Germinal center (tissue), 1 donor: ENCODE data around the gene PCDHGB5.
A peak's percentile ranks its signal among the peaks of the same experiment; 100 is the strongest.
"Not testable (repeated sequence)": the region's sequence is repeated elsewhere in the genome, so short reads cannot be mapped to it uniquely, and the experiment has no call there.

ENCODE experiments used
- DNase-seq: peaks from one replicate; pipeline ENCODE4 v3.0.0; 2012; ENCODE audit warnings: mixed read lengths, low spot score

Gene PCDHGB5

DNA sequence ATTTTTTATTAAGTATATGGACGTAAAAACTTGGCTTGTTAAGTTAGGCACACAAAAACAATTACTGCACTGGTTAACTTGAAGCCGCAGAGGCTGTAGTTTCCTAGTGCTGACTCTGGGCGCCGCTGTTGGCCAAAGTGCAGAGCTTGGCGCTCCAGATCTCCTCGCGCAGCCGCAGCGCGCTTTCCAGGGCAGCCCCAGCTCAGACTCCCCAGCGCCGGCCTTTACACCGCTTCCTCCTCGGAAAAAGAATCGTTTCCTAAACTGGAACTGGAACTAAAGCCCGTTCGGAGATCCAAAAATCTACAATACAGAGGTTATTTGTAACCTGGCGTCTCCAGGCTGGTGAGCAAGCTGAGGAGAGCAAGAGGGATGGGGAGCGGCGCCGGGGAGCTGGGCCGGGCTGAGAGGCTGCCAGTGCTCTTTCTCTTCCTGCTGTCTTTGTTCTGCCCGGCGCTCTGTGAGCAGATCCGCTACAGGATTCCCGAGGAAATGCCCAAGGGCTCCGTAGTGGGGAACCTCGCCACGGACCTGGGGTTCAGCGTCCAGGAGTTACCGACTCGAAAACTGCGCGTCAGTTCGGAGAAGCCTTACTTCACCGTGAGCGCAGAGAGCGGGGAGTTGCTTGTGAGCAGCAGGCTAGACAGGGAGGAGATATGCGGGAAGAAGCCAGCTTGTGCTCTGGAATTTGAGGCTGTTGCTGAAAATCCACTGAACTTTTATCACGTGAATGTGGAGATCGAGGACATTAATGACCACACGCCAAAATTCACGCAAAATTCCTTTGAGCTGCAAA lies at the start of gene PCDHGB5:
PCDHGB5 (plus strand) TSS at position 192 of the 796 bp plus-strand sequence; CDS start at position 373, 181 bp downstream.
- DNase-seq: peak; percentile 50

- peak; percentile 74 for DNase-seq
These were observed 47.7 kb upstream of the PCDHGB5 start, which contains the start of gene PCDHGB1 for GRCh38 chr5:141349917-141350619. Gene PCDHGB1 (plus strand): TSS chr5:141350099. CDS start chr5:141350261, 162 bp downstream.

- no peak for DNase-seq
These were observed 46.2 kb upstream of the PCDHGB5 start for GRCh38 chr5:141351591-141351990.

GRCh38 chr5:141354900-141355469 lies 42.8 kb upstream of the PCDHGB5 start, which contains the start of gene PCDHGA4:
Gene PCDHGA4 (plus strand): TSS chr5:141355021. CDS start chr5:141355108, 87 bp downstream.
- no peak for DNase-seq

- DNase-seq: no peak
These were observed 42.1 kb upstream of the PCDHGB5 start for GRCh38 chr5:141355641-141356040.

DNA sequence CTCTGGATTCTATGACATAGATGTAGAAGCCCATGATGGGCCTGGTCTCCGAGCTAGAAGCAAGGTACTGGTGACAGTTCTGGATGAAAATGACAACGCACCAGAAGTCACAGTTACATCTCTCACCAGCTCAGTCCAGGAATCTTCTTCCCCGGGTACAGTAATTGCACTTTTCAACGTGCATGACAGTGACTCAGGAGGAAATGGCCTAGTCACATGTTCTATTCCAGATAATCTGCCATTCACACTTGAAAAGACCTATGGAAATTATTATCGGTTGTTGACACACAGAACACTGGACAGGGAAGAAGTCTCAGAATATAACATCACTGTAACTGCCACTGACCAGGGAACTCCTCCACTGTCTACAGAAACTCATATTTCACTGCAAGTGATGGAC lies 41.6 kb upstream of the PCDHGB5 start:
- DNase-seq: no peak

DNA sequence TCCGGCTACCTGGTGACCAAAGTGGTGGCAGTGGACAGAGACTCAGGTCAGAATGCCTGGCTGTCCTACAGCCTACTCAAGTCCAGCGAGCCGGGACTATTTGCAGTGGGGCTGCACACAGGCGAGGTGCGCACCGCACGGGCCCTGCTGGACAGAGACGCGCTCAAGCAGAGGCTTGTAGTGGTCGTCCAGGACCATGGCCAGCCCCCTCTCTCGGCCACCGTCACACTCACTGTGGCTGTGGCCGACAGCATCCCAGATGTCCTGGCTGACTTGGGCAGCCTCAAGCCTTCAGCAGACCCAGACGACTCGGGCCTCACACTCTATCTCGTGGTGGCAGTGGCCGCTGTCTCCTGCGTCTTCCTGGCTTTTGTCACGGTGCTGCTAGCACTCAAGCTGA lies 40.8 kb upstream of the PCDHGB5 start:
- DNase-seq: no peak

- peak; percentile 70 for DNase-seq
These were observed 37.8 kb upstream of the PCDHGB5 start, which contains the start of gene PCDHGB2 for GRCh38 chr5:141359790-141360426. Gene PCDHGB2 (plus strand): TSS chr5:141359994. CDS start chr5:141360136, 142 bp downstream.

DNA sequence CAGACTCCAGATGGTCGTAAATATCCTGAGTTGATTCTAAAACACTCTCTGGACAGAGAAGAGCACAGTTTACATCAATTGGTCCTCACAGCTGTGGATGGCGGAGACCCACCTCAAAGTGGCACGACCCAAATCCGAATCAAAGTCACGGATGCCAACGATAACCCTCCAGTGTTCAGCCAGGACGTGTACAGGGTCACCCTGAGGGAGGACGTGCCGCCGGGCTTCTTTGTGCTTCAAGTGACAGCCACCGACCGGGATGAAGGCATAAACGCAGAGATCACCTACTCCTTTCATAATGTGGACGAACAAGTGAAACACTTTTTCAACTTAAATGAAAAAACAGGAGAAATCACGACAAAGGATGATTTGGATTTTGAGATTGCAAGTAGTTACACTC lies 37.1 kb upstream of the PCDHGB5 start:
- no peak for DNase-seq

GRCh38 chr5:141362719-141363118 lies 35.0 kb upstream of the PCDHGB5 start:
- DNase-seq: peak; percentile 27

GRCh38 chr5:141363952-141364660 lies 33.6 kb upstream of the PCDHGB5 start, which contains the start of gene PCDHGA5:
Gene PCDHGA5 (plus strand): TSS chr5:141364162. CDS start chr5:141364331, 169 bp downstream.
- DNase-seq: no peak

GRCh38 chr5:141366016-141366896 lies 31.5 kb upstream of the PCDHGB5 start:
- DNase-seq: no peak

- DNase-seq: peak; percentile 63
These were observed 27.5 kb upstream of the PCDHGB5 start, which contains the start of gene PCDHGB3 for GRCh38 chr5:141369994-141370848. Gene PCDHGB3 (plus strand): TSS chr5:141370242. CDS start chr5:141370395, 153 bp downstream.

GRCh38 chr5:141371572-141372475 lies 25.9 kb upstream of the PCDHGB5 start:
- no peak for DNase-seq

DNA sequence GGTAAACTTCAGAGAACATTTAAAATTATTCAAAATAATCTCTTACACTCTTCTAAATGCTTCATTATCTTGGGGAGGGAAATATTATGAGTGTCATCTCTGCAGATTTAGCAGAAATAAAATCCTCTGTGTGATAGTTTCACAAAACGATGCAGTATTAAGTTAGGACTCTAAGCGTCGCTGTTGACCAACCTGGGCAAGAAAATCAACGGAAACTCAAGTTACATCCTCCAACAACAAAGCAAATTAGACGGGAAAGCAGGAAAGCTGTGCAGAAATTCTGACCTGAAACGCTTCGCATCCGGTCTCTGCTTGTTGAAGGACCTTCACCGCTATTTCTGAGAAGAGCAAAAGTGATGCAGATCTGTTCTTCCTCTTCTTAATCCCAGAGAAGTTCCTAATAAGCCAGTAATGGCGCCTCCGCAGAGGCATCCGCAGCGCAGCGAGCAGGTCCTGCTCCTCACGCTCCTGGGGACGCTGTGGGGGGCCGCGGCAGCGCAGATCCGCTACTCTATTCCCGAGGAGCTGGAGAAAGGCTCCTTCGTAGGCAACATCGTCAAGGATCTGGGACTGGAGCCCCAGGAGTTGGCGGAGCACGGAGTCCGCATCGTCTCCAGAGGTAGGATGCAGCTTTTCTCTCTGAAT lies 24.0 kb upstream of the PCDHGB5 start, which contains the start of gene PCDHGA6:
PCDHGA6 (plus strand) TSS at position 219 of the 645 bp plus-strand sequence; CDS start at position 412, 193 bp downstream.
- DNase-seq: no peak

DNA sequence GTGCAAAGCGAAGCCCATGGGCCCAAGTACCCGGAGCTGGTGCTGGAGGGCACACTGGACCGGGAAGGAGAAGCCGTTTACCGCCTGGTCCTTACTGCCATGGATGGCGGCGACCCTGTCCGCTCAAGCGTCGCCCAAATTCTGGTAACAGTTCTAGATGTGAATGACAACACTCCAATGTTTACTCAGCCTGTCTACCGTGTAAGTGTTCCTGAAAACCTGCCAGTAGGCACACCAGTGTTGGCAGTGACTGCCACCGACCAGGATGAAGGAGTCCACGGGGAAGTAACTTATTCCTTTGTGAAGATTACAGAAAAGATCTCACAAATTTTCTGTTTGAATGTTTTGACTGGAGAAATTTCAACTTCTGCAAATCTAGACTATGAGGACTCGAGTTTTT lies 23.1 kb upstream of the PCDHGB5 start:
- no peak for DNase-seq

DNA sequence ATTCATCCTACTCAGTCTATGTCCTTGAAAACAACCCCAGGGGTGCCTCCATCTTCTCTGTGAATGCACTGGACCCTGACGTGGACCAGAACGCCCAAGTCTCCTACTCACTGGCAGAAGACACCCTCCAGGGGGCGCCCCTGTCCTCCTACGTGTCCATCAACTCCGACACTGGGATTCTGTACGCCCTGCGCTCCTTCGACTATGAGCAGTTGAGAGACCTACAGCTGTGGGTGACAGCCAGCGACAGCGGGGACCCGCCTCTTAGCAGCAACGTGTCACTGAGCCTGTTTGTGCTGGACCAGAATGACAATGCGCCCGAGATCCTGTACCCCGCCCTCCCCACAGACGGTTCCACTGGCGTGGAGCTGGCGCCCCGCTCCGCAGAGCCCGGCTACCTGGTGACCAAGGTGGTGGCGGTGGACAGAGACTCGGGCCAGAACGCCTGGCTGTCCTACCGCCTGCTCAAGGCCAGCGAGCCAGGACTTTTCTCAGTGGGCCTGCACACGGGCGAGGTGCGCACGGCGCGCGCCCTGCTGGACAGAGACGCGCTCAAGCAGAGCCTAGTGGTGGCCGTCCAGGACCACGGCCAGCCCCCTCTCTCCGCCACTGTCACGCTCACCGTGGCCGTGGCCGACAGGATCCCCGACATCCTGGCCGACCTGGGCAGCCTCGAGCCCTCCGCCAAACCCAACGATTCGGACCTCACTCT lies 22.1 kb upstream of the PCDHGB5 start:
- DNase-seq: not testable (repeated sequence)
